ENCODE data around the gene GJA5. TPM values are rescaled to one million over a fixed set of nuclear protein-coding genes. Genes with fewer than 3 reads are reported as not detected.

The GJA5 gene
- not detected for polyA plus RNA-seq (ENCODE audit: low read depth in 6 of 6)

- peak within 1 kb of the TSS; percentile 50 to 92 (median 63) for H3K27ac Mint-ChIP-seq
- ATAC-seq (ENCODE audit: low read depth in 2 of 2) (no peak), DNase-seq (no peak)
- H3K9me3 Mint-ChIP-seq, result peaks cover 0 to 8% (median 2%) of the 10 kb centered on the region in 7 donors
- no peaks in the 10 kb centered on the region for H3K27me3 Mint-ChIP-seq
- peaks cover 42 to 57% (median 54%) of the 10 kb centered on the region in 3 donors for H3K4me1 Mint-ChIP-seq
- H3K36me3 Mint-ChIP-seq, result no peaks in the 10 kb centered on the region
- H3K4me3 Mint-ChIP-seq, result peak within 1 kb of the TSS in 5 of 8 donors; percentile 6 to 82 (median 64)
Observed at GRCh38 chr1:147760481-147761260, at the start of gene GJA5. Gene GJA5 (minus strand): TSS chr1:147760602. CDS start chr1:147759238, 1,364 bp downstream.

GRCh38 chr1:147809236-147809635, 48.8 kb upstream of the GJA5 start:
- Mint-ChIP-seq H3K36me3 (no peaks in the 10 kb centered on the region), H3K9me3 (no peaks in the 10 kb centered on the region), H3K27me3 (peaks cover 9 to 27% (median 14%) of the 10 kb centered on the region in 3 donors), H3K27ac (no peak overlapping the region), H3K4me1 (no peaks in the 10 kb centered on the region), H3K4me3 (no peak overlapping the region)
- no peak for ATAC-seq (ENCODE audit: low read depth in 2 of 2)
- no peak for DNase-seq

DNA sequence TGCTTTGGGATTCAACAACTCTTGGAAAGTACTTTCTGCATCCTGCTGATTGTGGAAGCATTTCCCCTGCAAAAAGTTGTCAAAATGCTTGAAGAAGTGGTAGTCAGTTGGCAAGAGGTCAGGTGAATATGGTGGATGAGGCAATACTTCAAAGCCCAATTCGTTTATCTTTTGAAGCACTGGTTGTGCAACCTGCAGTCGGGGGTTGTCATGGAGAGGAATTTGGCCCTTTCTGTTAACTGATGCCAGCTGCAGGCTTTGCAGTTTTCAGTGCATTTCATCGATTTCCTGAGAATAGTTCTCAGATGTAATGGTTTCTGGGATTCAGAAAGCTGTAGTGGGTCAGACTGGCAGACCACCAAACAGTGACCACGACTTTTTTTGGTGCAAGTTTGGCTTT, 47.6 kb upstream of the GJA5 start:
- ATAC-seq (ENCODE audit: low read depth in 2 of 2) (no peak), DNase-seq (no peak)
- H3K36me3 Mint-ChIP-seq, result no peaks in the 10 kb centered on the region
- no peaks in the 10 kb centered on the region for H3K4me1 Mint-ChIP-seq
- H3K4me3 Mint-ChIP-seq, result no peak overlapping the region
- no peaks in the 10 kb centered on the region for H3K9me3 Mint-ChIP-seq
- peaks cover 9 to 27% (median 14%) of the 10 kb centered on the region in 3 donors for H3K27me3 Mint-ChIP-seq
- no peak overlapping the region for H3K27ac Mint-ChIP-seq

DNA sequence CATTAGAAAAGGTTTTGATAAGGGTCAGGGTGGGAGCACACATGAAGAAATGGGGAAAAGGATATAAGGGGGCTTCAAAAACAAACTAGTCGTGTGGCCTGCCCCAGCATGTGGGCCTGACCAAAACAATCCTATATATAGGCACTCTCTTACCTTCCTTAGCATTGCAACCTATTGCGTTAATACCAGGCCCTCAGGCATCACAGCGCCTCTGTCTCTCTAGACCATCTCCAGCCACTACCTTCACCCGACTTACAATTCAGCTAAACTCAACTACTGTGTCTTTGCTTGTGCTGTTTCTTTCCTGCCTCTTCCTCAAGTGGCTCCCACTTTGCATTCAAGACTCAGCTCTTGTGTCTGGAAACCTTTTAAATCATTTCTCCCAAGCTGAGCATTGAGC, 47.0 kb upstream of the GJA5 start:
- ATAC-seq (ENCODE audit: low read depth in 2 of 2) (no peak), DNase-seq (no peak)
- Mint-ChIP-seq H3K9me3 (no peaks in the 10 kb centered on the region), H3K27ac (no peak overlapping the region), H3K27me3 (peaks cover 10 to 27% (median 14%) of the 10 kb centered on the region in 3 donors), H3K4me3 (no peak overlapping the region), H3K36me3 (no peaks in the 10 kb centered on the region), H3K4me1 (no peaks in the 10 kb centered on the region)

DNA sequence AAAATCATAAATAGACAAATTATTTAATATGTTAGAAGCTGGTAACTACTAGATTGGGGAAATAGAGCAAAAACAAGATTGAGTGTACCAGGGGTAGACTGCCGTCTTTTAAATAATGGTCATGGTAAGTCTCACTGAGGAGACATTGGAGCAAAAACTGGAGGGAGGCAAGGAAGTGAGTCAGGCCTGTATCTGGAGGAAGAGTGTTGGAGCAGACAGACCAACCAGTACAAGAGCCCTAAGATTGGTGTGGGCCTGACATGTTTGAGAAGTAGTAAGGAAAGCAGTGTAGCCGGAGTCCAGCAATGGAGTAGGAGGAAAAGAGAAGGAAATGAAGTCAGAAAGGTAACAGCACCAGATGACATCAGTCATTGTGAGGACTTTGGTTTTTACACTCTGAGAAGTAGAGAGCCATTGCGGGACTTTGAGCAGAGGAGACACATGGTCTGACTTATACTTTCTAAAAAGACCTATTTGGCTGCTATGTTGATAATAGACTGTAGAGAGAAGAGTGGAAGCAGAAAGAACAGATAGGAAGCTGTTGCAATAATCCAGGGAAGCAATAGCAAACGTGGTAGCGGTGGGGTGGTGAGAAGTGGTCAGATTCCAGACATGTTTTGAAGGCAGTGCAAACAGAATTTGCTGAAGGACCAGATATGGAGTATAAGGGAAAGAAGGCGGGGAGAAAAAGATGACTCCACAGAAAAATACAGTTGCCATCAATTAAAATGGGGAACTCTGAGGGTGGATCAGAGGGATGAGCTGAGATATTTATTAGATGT, 44.7 kb upstream of the GJA5 start:
- Mint-ChIP-seq H3K4me1 (no peaks in the 10 kb centered on the region), H3K4me3 (peak overlapping the region in 1 of 8 donors; percentile 12), H3K27me3 (peaks cover 7 to 15% (median 11%) of the 10 kb centered on the region in 3 donors), H3K36me3 (no peaks in the 10 kb centered on the region), H3K9me3 (no peaks in the 10 kb centered on the region), H3K27ac (no peak overlapping the region)
- no peak for ATAC-seq (ENCODE audit: low read depth in 2 of 2)
- DNase-seq, result no peak

DNA sequence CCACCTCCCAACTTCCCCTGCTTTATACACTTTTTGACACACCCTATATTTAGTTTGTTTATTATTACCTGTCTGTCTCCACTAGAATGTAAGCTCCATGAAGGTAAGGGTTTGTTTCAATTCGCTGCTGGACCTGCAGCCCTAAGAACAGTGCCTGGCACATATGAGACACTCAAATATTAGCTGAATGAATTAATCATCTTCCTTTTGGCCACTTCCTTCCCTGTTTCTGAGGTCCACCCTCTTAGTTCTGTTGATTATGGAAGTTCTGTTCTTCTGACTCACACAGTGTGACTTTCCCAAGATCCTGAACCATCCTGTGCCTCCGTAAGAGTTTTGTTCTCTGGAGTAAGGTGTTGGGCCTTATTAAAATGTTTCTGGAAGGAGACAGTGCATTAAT, 40.4 kb upstream of the GJA5 start:
- Mint-ChIP-seq H3K27me3 (peaks cover 6 to 18% (median 15%) of the 10 kb centered on the region in 3 donors), H3K9me3 (no peaks in the 10 kb centered on the region), H3K36me3 (no peaks in the 10 kb centered on the region), H3K4me1 (no peaks in the 10 kb centered on the region), H3K4me3 (no peak overlapping the region), H3K27ac (peak overlapping the region in 1 of 6 donors; percentile 7)
- DNase-seq (no peak), ATAC-seq (ENCODE audit: low read depth in 2 of 2) (no peak)

DNA sequence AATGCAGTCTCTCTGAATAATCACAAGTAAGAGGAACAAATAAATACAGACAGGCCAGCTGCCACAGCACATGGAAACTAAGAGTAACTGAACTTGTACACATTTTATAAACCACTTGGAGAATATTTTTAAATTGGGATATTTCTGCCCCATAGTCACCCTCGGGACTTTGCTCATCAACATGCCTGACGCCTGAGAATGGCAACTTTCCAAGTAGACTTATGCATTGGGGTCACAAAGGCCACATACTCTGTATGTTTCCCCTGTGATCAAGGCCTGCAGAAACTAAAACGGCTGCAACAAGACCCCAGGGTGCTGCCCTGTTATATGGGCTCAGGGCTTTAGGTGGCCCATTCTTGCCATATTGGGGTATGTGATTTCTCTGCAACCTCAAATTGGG, 38.3 kb upstream of the GJA5 start:
- Mint-ChIP-seq H3K36me3 (no peaks in the 10 kb centered on the region), H3K4me3 (no peak overlapping the region), H3K9me3 (no peaks in the 10 kb centered on the region), H3K27ac (no peak overlapping the region), H3K4me1 (no peaks in the 10 kb centered on the region), H3K27me3 (peaks cover 4 to 12% (median 8%) of the 10 kb centered on the region in 3 donors)
- ATAC-seq (ENCODE audit: low read depth in 2 of 2) (no peak), DNase-seq (no peak)

DNA sequence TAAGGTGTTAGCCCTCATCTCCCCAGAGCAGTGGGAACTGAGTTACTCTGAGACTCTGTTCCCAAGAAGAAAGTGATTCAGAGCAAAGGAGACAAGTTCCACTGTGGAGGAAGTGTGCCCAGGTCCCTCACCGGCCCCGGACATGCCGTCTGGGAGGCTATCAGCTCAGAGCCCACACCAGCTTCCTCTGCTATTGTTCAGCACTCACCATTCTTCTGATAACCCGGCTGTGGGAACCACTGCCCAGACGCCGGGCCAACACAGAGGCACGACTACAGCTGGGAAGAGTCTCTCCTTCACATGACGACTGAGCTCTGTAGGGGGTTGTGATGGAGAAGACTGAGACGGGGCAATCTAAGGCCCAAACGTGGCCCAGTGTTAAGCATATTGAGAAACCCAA, 34.2 kb upstream of the GJA5 start:
- Mint-ChIP-seq H3K27ac (peak overlapping the region in 1 of 6 donors; percentile 25), H3K9me3 (no peaks in the 10 kb centered on the region), H3K4me3 (no peak overlapping the region), H3K4me1 (no peaks in the 10 kb centered on the region), H3K27me3 (peaks cover 6 to 11% (median 9%) of the 10 kb centered on the region in 3 donors), H3K36me3 (no peaks in the 10 kb centered on the region)
- ATAC-seq (ENCODE audit: low read depth in 2 of 2) (no peak), DNase-seq (no peak)

DNA sequence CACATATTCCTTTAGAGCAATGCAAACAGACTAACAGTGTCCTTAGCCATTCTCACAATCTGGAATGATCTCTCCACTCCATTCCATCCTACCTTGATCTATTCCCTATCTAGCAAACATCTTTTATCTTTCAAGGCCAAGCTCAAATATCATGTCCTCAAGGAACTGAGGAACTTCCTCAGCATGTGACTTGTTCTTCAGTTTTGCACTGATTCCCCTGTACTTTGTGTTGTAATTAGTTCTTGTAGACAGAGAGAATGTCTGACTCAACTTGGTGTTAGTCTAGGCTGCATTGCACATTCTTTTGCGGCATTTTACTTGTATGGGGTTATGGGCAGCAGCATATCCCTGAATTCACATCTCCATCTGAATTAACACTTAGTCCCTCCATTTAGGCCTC, 31.5 kb upstream of the GJA5 start:
- Mint-ChIP-seq H3K27me3 (peaks cover 17 to 28% (median 18%) of the 10 kb centered on the region in 3 donors), H3K27ac (no peak overlapping the region)
- no peak for DNase-seq

DNA sequence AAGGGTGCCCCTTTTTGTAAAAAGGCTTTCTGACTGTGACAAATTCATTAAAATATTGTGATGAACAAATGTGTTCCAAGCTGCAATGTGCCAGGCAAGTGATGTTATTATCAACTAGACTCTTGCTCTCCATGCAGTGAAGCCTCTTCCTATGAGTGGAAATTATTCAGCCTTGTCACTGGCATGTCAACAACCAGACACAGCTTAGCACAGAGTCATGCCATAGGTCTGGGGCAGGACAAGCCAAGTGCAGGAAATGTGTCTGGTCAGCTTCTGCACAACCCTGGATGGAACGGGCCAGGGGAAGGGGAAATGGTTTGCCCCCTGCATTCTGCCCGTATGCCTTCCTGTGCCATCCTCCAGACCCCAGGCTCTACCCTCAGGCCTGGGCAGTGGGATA, 27.4 kb upstream of the GJA5 start:
- no peaks in the 10 kb centered on the region for H3K36me3 Mint-ChIP-seq
- H3K4me1 Mint-ChIP-seq, result no peaks in the 10 kb centered on the region
- no peak for DNase-seq
- no peak overlapping the region for H3K27ac Mint-ChIP-seq
- peaks cover 0 to 3% (median 0%) of the 10 kb centered on the region in 7 donors for H3K9me3 Mint-ChIP-seq
- peaks cover 21 to 35% (median 32%) of the 10 kb centered on the region in 3 donors for H3K27me3 Mint-ChIP-seq
- no peak for ATAC-seq (ENCODE audit: low read depth in 2 of 2)
- H3K4me3 Mint-ChIP-seq, result no peak overlapping the region

More for the DNA sequence above, 31.5 kb upstream of the GJA5 start:
- H3K9me3 Mint-ChIP-seq, result no peaks in the 10 kb centered on the region
- H3K36me3 Mint-ChIP-seq, result no peaks in the 10 kb centered on the region
- no peak overlapping the region for H3K4me3 Mint-ChIP-seq
- no peak for ATAC-seq (ENCODE audit: low read depth in 2 of 2)
- H3K4me1 Mint-ChIP-seq, result no peaks in the 10 kb centered on the region

DNA sequence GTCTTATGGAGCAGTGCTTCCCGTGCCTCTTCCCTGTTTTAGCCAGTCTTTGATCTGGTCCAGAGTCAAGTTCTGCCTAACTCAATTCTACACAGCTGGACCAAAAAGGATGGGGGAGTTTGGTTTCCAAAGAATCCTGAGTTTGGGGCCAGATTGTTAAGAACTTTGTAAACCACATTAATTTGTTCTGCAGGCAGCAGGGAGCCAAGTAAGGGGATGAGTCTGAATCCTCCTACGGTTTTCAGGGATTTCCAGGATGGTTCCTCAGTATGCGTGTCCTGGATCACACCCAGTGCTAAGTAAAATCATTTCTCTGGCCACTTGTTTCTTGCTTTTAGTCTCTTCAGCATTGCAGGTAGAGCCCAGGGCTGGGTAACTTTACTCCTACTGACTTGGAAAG, 26.1 kb upstream of the GJA5 start:
- DNase-seq, result no peak
- no peak for ATAC-seq (ENCODE audit: low read depth in 2 of 2)
- Mint-ChIP-seq H3K27me3 (peaks cover 21 to 44% (median 39%) of the 10 kb centered on the region in 3 donors), H3K4me1 (no peaks in the 10 kb centered on the region), H3K4me3 (no peak overlapping the region), H3K9me3 (peaks cover 0 to 3% (median 0%) of the 10 kb centered on the region in 7 donors), H3K36me3 (no peaks in the 10 kb centered on the region), H3K27ac (no peak overlapping the region)

DNA sequence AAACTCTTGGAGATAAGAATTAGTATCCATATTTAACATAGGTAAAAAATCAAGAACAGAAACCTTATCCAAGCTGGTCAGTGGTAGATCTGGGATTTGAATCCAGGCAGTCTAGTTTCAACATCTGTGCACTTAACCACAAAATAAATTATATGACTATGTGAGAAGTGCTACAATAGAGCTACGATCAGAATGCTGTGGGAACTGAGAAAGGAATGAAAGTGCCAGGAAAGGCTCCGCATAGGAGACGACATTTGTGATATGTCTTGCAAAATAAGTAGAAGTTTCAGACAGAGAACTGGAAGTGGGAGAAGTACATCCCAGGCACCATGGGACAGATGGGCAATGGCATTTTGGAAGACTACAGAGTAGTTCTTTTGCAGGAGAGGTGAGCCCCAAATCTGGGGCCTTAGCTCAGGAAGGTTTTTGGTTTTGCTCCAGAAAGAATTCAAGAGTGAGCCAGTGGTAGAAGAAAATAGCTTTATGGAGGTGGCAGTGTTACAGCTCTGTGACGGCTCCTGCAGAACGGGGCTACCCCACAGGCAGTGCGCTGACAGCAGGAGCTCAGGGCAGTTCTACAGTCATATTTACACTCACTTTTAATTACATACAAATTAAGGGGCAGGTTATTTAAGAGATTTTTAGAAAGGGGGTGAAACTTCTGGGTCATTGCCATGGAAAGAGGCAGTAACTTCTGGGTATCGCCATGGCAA, 25.5 kb upstream of the GJA5 start:
- DNase-seq (no peak), ATAC-seq (ENCODE audit: low read depth in 2 of 2) (no peak)
- no peaks in the 10 kb centered on the region for H3K4me1 Mint-ChIP-seq
- peak overlapping the region in 1 of 8 donors; percentile 25 for H3K4me3 Mint-ChIP-seq
- H3K9me3 Mint-ChIP-seq, result peaks cover 0 to 3% (median 0%) of the 10 kb centered on the region in 7 donors
- no peaks in the 10 kb centered on the region for H3K36me3 Mint-ChIP-seq
- H3K27me3 Mint-ChIP-seq, result peaks cover 23 to 50% (median 41%) of the 10 kb centered on the region in 3 donors
- H3K27ac Mint-ChIP-seq, result peak overlapping the region in 1 of 6 donors; percentile 44

- Mint-ChIP-seq H3K27me3 (peaks cover 26 to 60% (median 49%) of the 10 kb centered on the region in 3 donors), H3K4me3 (no peak overlapping the region), H3K9me3 (peaks cover 0 to 3% (median 0%) of the 10 kb centered on the region in 7 donors), H3K27ac (no peak overlapping the region), H3K4me1 (no peaks in the 10 kb centered on the region), H3K36me3 (no peaks in the 10 kb centered on the region)
- ATAC-seq (ENCODE audit: low read depth in 2 of 2), result no peak
- DNase-seq, result no peak
Observed at GRCh38 chr1:147784941-147785340, 24.5 kb upstream of the GJA5 start.
